Loucy (cell line): ENCODE results near the gene MPC1.

Experiments
- H2AFZ ChIP-seq: fragments of 200-600 bp; sonication (generic); 2 replicates; pipeline ENCODE4 v1.6.0; 2016; ENCODE audit warnings: antibody characterized with exemption, mild to moderate bottlenecking, low read length, moderate library complexity
- H3F3A ChIP-seq: fragments of 200-600 bp; 2 replicates; pipeline ENCODE4 v1.6.0; 2016; ENCODE audit warnings: antibody characterized with exemption, low read depth, mild to moderate bottlenecking
- H3K27me3 ChIP-seq: fragments of 200-600 bp; sonication (generic); 2 replicates; pipeline ENCODE4 v1.6.1; 2014; ENCODE audit warnings: low read length, mild to moderate bottlenecking; ENCODE audit not compliant: insufficient read depth, poor library complexity, severe bottlenecking
- H3K36me3 ChIP-seq: fragments of 200-600 bp; sonication (generic); 2 replicates; pipeline ENCODE4 v1.6.1; 2016; ENCODE audit warnings: low read length; ENCODE audit not compliant: insufficient read depth
- H3K4me1 ChIP-seq: fragments of 200-600 bp; sonication (generic); 2 replicates; pipeline ENCODE4 v1.5.1; 2014; ENCODE audit warnings: low read length, mild to moderate bottlenecking; ENCODE audit not compliant: insufficient read depth, poor library complexity, severe bottlenecking
- H3K4me2 ChIP-seq: fragments of 200-600 bp; sonication (generic); 2 replicates; pipeline ENCODE4 v1.6.0; 2014; ENCODE audit warnings: antibody characterized with exemption, low read length, low read depth, mild to moderate bottlenecking; ENCODE audit not compliant: poor library complexity, severe bottlenecking
- H3K4me3 ChIP-seq: fragments of 200-600 bp; sonication (generic); 2 replicates; pipeline ENCODE4 v1.5.1; 2014; ENCODE audit warnings: low read length, mild to moderate bottlenecking, mixed read lengths; ENCODE audit not compliant: poor library complexity, severe bottlenecking
- H3K79me2 ChIP-seq: fragments of 200-600 bp; sonication (generic); 2 replicates; pipeline ENCODE4 v1.6.1; 2014; ENCODE audit warnings: low read length; ENCODE audit not compliant: insufficient read depth
- H3K9ac ChIP-seq: fragments of 200-600 bp; sonication (generic); 2 replicates; pipeline ENCODE4 v1.6.0; 2014; ENCODE audit warnings: mild to moderate bottlenecking, low read depth, low read length, moderate library complexity; ENCODE audit not compliant: poor library complexity, severe bottlenecking
- H3K9me2 ChIP-seq: fragments of 200-600 bp; sonication (generic); replicated peaks from 2 replicates; pipeline ENCODE4 v1.6.1; 2016; ENCODE audit warnings: low read depth, low read length, mixed read lengths
- H3K9me3 ChIP-seq: fragments of 200-600 bp; sonication (generic); 2 replicates; pipeline ENCODE4 v1.6.1; 2014; ENCODE audit warnings: mild to moderate bottlenecking, antibody characterized with exemption, low read length, low read depth; ENCODE audit not compliant: insufficient read depth
- H4K20me1 ChIP-seq: fragments of 200-600 bp; sonication (generic); 2 replicates; pipeline ENCODE4 v1.6.0; 2014; ENCODE audit warnings: antibody characterized with exemption, low read length, mild to moderate bottlenecking; ENCODE audit not compliant: insufficient read depth, poor library complexity, severe bottlenecking
- EZH2phosphoT487 ChIP-seq: fragments of 200-600 bp; IDR thresholded peaks from 2 replicates; pipeline ENCODE4 v1.6.1; 2018; ENCODE audit warnings: antibody characterized with exemption, mild to moderate bottlenecking, moderate library complexity, borderline replicate concordance
- TF ChIP-seq, protein P1 (sequence below): fragments of 200-600 bp; sonication (generic); conservative IDR thresholded peaks from 2 replicates; pipeline ENCODE4 v1.5.1; 2014; ENCODE audit warnings: mild to moderate bottlenecking, antibody characterized with exemption, low read length

The MPC1 gene

DNA sequence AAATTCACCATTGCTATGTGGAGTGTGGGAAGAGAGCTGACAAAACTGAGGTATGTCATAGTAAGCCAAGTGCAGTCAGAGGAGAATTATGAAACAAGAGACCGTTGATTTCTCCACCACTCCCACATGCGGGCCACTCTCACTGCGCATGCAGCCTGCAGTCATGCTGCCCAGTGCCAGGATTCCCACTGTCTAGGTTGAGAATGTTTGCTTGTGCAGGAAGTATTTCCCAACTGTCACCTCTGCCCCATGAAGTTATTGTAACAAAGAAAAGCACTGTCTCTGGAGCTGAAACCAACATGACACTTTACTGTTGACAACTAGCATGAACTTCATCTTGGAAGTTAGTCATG is 21.7 kb downstream of the MPC1 start:
- Histone ChIP-seq H3K9me3 (no peaks in the 10 kb centered on the region), H3F3A (no peaks in the 10 kb centered on the region), H3K9me2 (no peaks in the 10 kb centered on the region), H3K4me2 (no peak overlapping the region), H3K79me2 (no peaks in the 10 kb centered on the region), H3K27me3 (no peaks in the 10 kb centered on the region), H3K9ac (no peak overlapping the region), H3K36me3 (peaks cover 2% of the 10 kb centered on the region; the same call in 1 of the 2 replicates), H3K4me1 (no peaks in the 10 kb centered on the region), H4K20me1 (no peaks in the 10 kb centered on the region), H2AFZ (no peak overlapping the region), H3K4me3 (no peak overlapping the region)
- no peak for TF ChIP-seq EZH2phosphoT487
- TF ChIP-seq, protein P1, sequence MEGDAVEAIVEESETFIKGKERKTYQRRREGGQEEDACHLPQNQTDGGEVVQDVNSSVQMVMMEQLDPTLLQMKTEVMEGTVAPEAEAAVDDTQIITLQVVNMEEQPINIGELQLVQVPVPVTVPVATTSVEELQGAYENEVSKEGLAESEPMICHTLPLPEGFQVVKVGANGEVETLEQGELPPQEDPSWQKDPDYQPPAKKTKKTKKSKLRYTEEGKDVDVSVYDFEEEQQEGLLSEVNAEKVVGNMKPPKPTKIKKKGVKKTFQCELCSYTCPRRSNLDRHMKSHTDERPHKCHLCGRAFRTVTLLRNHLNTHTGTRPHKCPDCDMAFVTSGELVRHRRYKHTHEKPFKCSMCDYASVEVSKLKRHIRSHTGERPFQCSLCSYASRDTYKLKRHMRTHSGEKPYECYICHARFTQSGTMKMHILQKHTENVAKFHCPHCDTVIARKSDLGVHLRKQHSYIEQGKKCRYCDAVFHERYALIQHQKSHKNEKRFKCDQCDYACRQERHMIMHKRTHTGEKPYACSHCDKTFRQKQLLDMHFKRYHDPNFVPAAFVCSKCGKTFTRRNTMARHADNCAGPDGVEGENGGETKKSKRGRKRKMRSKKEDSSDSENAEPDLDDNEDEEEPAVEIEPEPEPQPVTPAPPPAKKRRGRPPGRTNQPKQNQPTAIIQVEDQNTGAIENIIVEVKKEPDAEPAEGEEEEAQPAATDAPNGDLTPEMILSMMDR: no peak

DNA sequence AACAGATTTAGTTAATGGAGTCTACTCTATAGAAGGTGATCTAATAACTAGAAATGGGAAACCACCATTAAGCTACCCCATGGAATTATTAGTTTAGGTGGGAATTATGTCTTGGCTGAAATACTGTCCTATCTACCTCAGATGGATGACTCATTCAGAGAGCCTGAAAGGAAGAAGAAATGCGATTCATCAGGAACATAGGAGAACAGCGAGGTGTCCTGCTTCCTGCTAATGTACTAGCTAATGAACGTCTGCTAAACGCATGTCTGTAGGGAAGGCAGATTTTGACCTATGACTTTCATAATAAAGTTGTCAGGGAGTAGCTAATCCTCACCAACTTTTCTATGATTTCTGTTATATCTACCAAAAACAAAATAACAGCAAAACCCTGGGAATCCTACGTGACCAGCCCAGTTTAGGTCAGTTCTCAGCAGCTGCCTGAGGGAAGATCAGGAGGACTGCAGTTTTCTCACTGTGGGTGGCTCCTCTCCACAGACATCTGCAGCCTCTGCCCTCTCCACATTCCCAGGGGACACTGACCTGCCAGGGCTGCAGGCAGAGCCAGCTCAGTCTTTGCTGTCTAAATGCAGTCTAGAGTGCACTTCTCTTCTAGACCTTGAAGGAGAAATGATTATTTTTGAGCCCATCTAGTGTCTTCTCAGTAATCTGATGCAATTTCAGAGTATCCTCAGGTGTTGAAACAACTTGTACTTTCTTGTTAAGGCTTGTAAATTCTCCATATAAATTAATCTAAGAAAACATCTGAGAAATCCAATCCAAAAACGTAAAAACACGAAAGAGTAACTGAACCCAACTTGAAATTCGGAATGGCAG is 22.3 kb downstream of the MPC1 start:
- no peaks in the 10 kb centered on the region for H3K27me3 ChIP-seq
- H3K36me3 ChIP-seq: no peaks in the 10 kb centered on the region; the same call in 1 of the 2 replicates
- no peaks in the 10 kb centered on the region for H3K79me2 ChIP-seq
- TF ChIP-seq, protein P1: no peak
- TF ChIP-seq EZH2phosphoT487: no peak
- H3K9me3 ChIP-seq: no peaks in the 10 kb centered on the region
- H3K4me2 ChIP-seq: no peak overlapping the region
- no peaks in the 10 kb centered on the region for H3F3A ChIP-seq
- no peaks in the 10 kb centered on the region for H4K20me1 ChIP-seq
- H3K9ac ChIP-seq: no peak overlapping the region
- H3K9me2 ChIP-seq: no peaks in the 10 kb centered on the region
- no peak overlapping the region for H2AFZ ChIP-seq
- H3K4me1 ChIP-seq: no peaks in the 10 kb centered on the region
- H3K4me3 ChIP-seq: no peak overlapping the region

DNA sequence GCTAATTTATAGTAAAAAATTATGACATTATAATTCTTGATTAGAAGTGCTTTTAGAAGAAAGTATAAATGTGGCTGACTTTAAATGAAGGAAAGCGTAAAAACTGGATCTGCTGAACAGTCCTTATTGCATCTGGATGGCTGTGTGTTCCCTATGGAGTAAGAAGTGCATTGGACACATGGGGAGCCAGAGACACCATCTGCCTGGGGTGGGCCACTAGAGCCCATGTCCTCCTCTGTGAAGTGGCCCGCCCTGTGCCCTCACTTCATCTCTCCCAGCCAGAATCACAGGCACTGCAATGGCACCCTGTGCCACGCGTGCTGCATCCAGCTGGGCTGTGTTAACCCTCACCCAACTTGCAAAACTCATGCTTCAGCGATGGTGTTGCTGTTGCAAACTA is 27.2 kb downstream of the MPC1 start:
- TF ChIP-seq, protein P1: no peak
- TF ChIP-seq EZH2phosphoT487: no peak
- Histone ChIP-seq H3K4me3 (no peak overlapping the region), H3K4me2 (no peak overlapping the region), H3K36me3 (no peaks in the 10 kb centered on the region), H3K9me2 (no peaks in the 10 kb centered on the region), H3K4me1 (no peaks in the 10 kb centered on the region), H3F3A (no peaks in the 10 kb centered on the region), H3K79me2 (no peaks in the 10 kb centered on the region), H3K9me3 (no peaks in the 10 kb centered on the region), H3K9ac (no peak overlapping the region), H3K27me3 (no peaks in the 10 kb centered on the region), H4K20me1 (no peaks in the 10 kb centered on the region), H2AFZ (no peak overlapping the region)
